B cell (primary cell): Measurements from ENCODE around the gene STIL.

Experiments used
- EZH2 ChIP-seq: IDR thresholded peaks from 2 replicates; pipeline ENCODE4 v1.6.1; 2012; ENCODE audit warnings: borderline replicate concordance, low read depth, mild to moderate bottlenecking, moderate library complexity, low read length; ENCODE audit not compliant: insufficient read depth, poor library complexity, severe bottlenecking
- TF ChIP-seq, protein P1 (sequence below): fragments of 200-600 bp; IDR thresholded peaks from one replicate; pipeline ENCODE4 v1.8.0; 2022; ENCODE audit warnings: antibody characterized with exemption, mild to moderate bottlenecking

DNA sequence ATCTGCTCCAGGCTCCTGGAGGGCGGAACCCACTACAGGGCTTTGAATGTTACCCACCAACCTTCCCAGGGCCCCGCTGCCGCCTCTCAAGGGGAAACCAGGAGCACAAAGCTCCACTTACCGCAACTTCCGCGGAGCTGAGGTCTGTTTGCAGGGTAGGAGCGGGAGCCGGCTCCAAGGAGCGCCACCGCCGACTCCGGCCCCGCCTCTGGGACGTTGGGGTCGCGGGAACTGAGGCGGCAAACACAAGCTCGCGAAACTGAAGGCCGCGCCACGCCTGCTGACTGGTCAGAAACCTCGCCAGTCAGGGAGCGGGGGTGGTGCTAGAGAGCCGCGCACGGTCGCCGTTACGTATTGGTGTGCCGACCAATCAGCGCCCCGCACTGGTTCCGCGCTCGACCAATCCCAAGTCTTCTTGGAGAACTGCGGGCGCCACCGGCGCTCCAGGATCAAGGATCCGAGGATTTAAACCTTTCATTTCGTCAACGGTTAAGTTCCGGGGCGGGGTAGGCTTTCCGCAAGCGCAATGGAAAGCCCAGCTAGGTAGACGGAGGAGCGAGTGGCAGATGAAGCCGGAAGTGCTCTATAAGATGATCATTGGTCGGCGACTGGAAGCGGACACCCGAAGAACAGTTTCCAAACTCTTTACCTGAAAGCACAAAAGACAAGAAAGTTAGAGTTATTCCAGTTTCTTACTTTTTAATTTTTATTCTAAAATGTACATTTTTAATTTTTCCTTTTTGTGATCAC lies at the start of gene STIL:
- TF ChIP-seq, protein P1, sequence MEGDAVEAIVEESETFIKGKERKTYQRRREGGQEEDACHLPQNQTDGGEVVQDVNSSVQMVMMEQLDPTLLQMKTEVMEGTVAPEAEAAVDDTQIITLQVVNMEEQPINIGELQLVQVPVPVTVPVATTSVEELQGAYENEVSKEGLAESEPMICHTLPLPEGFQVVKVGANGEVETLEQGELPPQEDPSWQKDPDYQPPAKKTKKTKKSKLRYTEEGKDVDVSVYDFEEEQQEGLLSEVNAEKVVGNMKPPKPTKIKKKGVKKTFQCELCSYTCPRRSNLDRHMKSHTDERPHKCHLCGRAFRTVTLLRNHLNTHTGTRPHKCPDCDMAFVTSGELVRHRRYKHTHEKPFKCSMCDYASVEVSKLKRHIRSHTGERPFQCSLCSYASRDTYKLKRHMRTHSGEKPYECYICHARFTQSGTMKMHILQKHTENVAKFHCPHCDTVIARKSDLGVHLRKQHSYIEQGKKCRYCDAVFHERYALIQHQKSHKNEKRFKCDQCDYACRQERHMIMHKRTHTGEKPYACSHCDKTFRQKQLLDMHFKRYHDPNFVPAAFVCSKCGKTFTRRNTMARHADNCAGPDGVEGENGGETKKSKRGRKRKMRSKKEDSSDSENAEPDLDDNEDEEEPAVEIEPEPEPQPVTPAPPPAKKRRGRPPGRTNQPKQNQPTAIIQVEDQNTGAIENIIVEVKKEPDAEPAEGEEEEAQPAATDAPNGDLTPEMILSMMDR = no peak
- TF ChIP-seq EZH2 = no peak
